ENCODE data around the gene PIK3C2B. TPM values are rescaled to one million over a fixed set of nuclear protein-coding genes. Genes with fewer than 3 reads are reported as not detected.

PIK3C2B gene
- total RNA-seq, 2 experiments from 2014 or later: 38.2 to 44.0 TPM

GRCh38 chr1:204468766-204469302 is 25.8 kb downstream of the PIK3C2B start:
- DNase-seq: no peak
- Mint-ChIP-seq H3K4me3 (no peak overlapping the region), H3K27me3 (no peaks in the 10 kb centered on the region), H3K36me3 (ENCODE audit: low read depth) (peaks cover 27% of the 10 kb centered on the region), H3K9me3 (ENCODE audit: low read depth) (no peaks in the 10 kb centered on the region), H3K4me1 (peaks cover 27% of the 10 kb centered on the region), H3K27ac (no peak overlapping the region)
- intact Hi-C loops (cut with DNase I, micrococcal nuclease): no loop called here
- ChIA-PET CTCF (no interaction called here), POLR2A (no interaction called here)
- no peak for ATAC-seq

- Mint-ChIP-seq H3K27me3 (no peaks in the 10 kb centered on the region), H3K4me1 (peaks cover 34% of the 10 kb centered on the region), H3K27ac (no peak overlapping the region), H3K9me3 (ENCODE audit: low read depth) (no peaks in the 10 kb centered on the region), H3K4me3 (no peak overlapping the region), H3K36me3 (ENCODE audit: low read depth) (peaks cover 28% of the 10 kb centered on the region)
- intact Hi-C loops (cut with DNase I, micrococcal nuclease): no loop called here
- DNase-seq (no peak), ATAC-seq (no peak)
- ChIA-PET POLR2A (no interaction called here), CTCF (interaction anchor here (1.6 to 2.1 kb wide), 2 partner anchors 35 to 37 kb away, joined by 5 to 6 read pairs; no protein-coding TSS in a partner anchor)
These were observed 26.4 kb downstream of the PIK3C2B start for GRCh38 chr1:204468206-204468605.

- H3K4me1 Mint-ChIP-seq: peaks cover 48% of the 10 kb centered on the region
- H3K36me3 Mint-ChIP-seq (ENCODE audit: low read depth): peaks cover 30% of the 10 kb centered on the region
These were observed 27.9 kb downstream of the PIK3C2B start for GRCh38 chr1:204466416-204467405.

GRCh38 chr1:204465546-204466415 is 28.8 kb downstream of the PIK3C2B start:
- Mint-ChIP-seq H3K9me3 (ENCODE audit: low read depth) (no peaks in the 10 kb centered on the region), H3K4me3 (no peak overlapping the region), H3K27me3 (no peaks in the 10 kb centered on the region), H3K36me3 (ENCODE audit: low read depth) (peaks cover 38% of the 10 kb centered on the region), H3K27ac (peak overlapping the region; percentile 72), H3K4me1 (peaks cover 57% of the 10 kb centered on the region)
- ATAC-seq (no peak), DNase-seq (no peak)
- intact Hi-C loops (cut with DNase I, micrococcal nuclease): no loop called here
- POLR2A ChIA-PET: interaction anchor here (1.5 kb wide), 1 partner anchor 13 kb away, joined by 4 read pairs; no protein-coding TSS in a partner anchor
- CTCF ChIA-PET: interaction anchor here (0.6 to 2.1 kb wide), 9 partner anchors 9 to 233 kb away, joined by 3 to 7 read pairs (median 5); partner anchors contain the start of gene PIK3C2B

More at GRCh38 chr1:204466416-204467405, 27.9 kb downstream of the PIK3C2B start:
- DNase-seq (no peak), ATAC-seq (no peak)
- intact Hi-C loops (cut with DNase I, micrococcal nuclease): no loop called here
- Mint-ChIP-seq H3K4me3 (no peak overlapping the region), H3K9me3 (ENCODE audit: low read depth) (no peaks in the 10 kb centered on the region), H3K27me3 (no peaks in the 10 kb centered on the region), H3K27ac (no peak overlapping the region)
- ChIA-PET CTCF (interaction anchor here (0.6 to 2.1 kb wide), 10 partner anchors 9 to 234 kb away, joined by 3 to 7 read pairs (median 4); partner anchors contain the start of gene PIK3C2B), POLR2A (interaction anchor here (0.6 to 1.5 kb wide), 2 partner anchors 12 to 81 kb away, joined by 3 to 4 read pairs; no protein-coding TSS in a partner anchor)

DNA sequence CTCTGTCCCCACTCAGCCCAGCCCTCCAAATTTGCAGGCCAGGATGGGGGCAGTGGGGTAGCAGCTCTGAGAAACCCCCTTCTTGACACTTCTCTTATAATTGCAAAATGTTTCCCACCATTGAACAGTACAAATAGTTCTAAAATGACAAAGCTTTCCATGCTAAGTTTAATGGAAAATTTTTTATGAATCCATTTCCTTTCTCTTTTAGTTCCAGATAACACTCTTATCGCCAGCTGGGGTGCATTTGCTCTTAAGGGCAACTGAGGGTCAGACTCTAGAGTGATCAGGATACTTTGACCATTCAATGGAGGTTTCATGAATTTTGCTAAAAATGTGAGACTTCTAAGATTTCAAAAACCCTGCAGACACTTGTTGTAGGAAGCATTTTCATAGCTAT is 29.9 kb downstream of the PIK3C2B start:
- no peak overlapping the region for H3K4me3 Mint-ChIP-seq
- H3K27me3 Mint-ChIP-seq: no peaks in the 10 kb centered on the region
- H3K4me1 Mint-ChIP-seq: peaks cover 65% of the 10 kb centered on the region
- ATAC-seq (peak; percentile 8), DNase-seq (no peak)
- H3K27ac Mint-ChIP-seq: peak overlapping the region; percentile 72
- CTCF ChIA-PET: interaction anchor here (0.7 to 1.8 kb wide), 5 partner anchors 26 to 289 kb away, joined by 4 to 6 read pairs (median 5); partner anchors contain the start of gene PIK3C2B
- intact Hi-C loops (cut with DNase I, micrococcal nuclease): loop anchor here in 1 of 2 experiments (1.0 kb wide), 1 partner anchor 11 kb away; no protein-coding TSS in a partner anchor
- peaks cover 42% of the 10 kb centered on the region for H3K36me3 Mint-ChIP-seq (ENCODE audit: low read depth)
- H3K9me3 Mint-ChIP-seq (ENCODE audit: low read depth): no peaks in the 10 kb centered on the region
- POLR2A ChIA-PET: no interaction called here

DNA sequence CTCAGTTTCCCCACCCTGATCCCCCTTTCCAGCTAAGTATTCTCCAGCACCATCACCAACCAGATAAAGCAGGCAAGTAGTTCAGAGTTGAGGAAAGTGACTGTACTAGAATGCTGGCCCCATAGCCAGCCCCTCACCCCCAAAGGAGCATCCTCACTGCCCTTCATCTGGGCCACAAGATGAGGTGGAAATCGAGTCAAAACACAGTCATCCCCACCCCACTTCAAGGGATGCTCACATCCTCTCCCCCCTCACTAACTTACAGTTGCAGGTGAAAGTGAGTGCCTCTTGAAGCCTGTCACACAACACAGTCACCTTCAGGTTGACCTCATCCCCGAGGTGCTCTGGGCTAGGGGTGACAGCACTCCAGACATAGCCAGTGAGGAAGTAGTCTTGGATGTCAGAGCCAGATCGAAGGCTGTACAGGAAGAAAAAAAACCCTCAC is 30.4 kb downstream of the PIK3C2B start:
- Mint-ChIP-seq H3K9me3 (ENCODE audit: low read depth) (no peaks in the 10 kb centered on the region), H3K27ac (peak overlapping the region; percentile 72), H3K27me3 (no peaks in the 10 kb centered on the region), H3K36me3 (ENCODE audit: low read depth) (peaks cover 42% of the 10 kb centered on the region), H3K4me1 (peaks cover 65% of the 10 kb centered on the region), H3K4me3 (no peak overlapping the region)
- ChIA-PET CTCF (interaction anchor here (0.7 to 1.5 kb wide), 3 partner anchors 17 to 289 kb away, joined by 3 to 5 read pairs (median 4); no protein-coding TSS in a partner anchor), POLR2A (no interaction called here)
- intact Hi-C loops (cut with DNase I, micrococcal nuclease): loop anchor here in 1 of 2 experiments (1.0 kb wide), 1 partner anchor 11 kb away; no protein-coding TSS in a partner anchor
- DNase-seq (peak; percentile 58), ATAC-seq (peak; percentile 90)

- ChIA-PET POLR2A (no interaction called here), CTCF (interaction anchor here (0.9 to 1.6 kb wide), 5 partner anchors 16 to 1998 kb away, joined by 3 to 7 read pairs (median 4); no protein-coding TSS in a partner anchor)
- Mint-ChIP-seq H3K36me3 (ENCODE audit: low read depth) (peaks cover 41% of the 10 kb centered on the region), H3K4me3 (no peak overlapping the region), H3K9me3 (ENCODE audit: low read depth) (no peaks in the 10 kb centered on the region), H3K4me1 (peaks cover 65% of the 10 kb centered on the region), H3K27ac (no peak overlapping the region), H3K27me3 (no peaks in the 10 kb centered on the region)
- ATAC-seq (no peak), DNase-seq (no peak)
- intact Hi-C loops (cut with DNase I, micrococcal nuclease): loop anchor here in 1 of 2 experiments (1.0 kb wide), 1 partner anchor 10 kb away; no protein-coding TSS in a partner anchor
These were observed 31.2 kb downstream of the PIK3C2B start for GRCh38 chr1:204463125-204464060.

GRCh38 chr1:204462229-204462561 is 32.4 kb downstream of the PIK3C2B start:
- ChIA-PET CTCF (interaction anchor here (0.6 to 1.6 kb wide), 6 partner anchors 9 to 64 kb away, joined by 3 to 7 read pairs (median 4); partner anchors contain the start of gene PIK3C2B), POLR2A (interaction anchor here (0.5 kb wide), 1 partner anchor 15 kb away, joined by 3 read pairs; no protein-coding TSS in a partner anchor)
- no peaks in the 10 kb centered on the region for H3K9me3 Mint-ChIP-seq (ENCODE audit: low read depth)
- H3K4me3 Mint-ChIP-seq: no peak overlapping the region
- H3K36me3 Mint-ChIP-seq (ENCODE audit: low read depth): peaks cover 38% of the 10 kb centered on the region
- intact Hi-C loops (cut with DNase I, micrococcal nuclease): no loop called here
- no peak for DNase-seq
- peak overlapping the region; percentile 55 for H3K27ac Mint-ChIP-seq
- no peak for ATAC-seq
- peaks cover 65% of the 10 kb centered on the region for H3K4me1 Mint-ChIP-seq
- H3K27me3 Mint-ChIP-seq: no peaks in the 10 kb centered on the region

GRCh38 chr1:204461331-204462228 is 33.0 kb downstream of the PIK3C2B start:
- no peaks in the 10 kb centered on the region for H3K9me3 Mint-ChIP-seq (ENCODE audit: low read depth)
- no peaks in the 10 kb centered on the region for H3K27me3 Mint-ChIP-seq
- no peak for ATAC-seq
- H3K27ac Mint-ChIP-seq: peak overlapping the region; percentile 82
- ChIA-PET POLR2A (interaction anchor here (0.5 to 0.6 kb wide), 2 partner anchors 14 to 25 kb away, joined by 3 read pairs; no protein-coding TSS in a partner anchor), CTCF (interaction anchor here (0.7 to 1.3 kb wide), 4 partner anchors 8 to 251 kb away, joined by 3 to 5 read pairs (median 4); partner anchors contain the start of gene PIK3C2B)
- intact Hi-C loops (cut with DNase I, micrococcal nuclease): no loop called here
- H3K4me3 Mint-ChIP-seq: no peak overlapping the region
- no peak for DNase-seq
- peaks cover 38% of the 10 kb centered on the region for H3K36me3 Mint-ChIP-seq (ENCODE audit: low read depth)
- peaks cover 65% of the 10 kb centered on the region for H3K4me1 Mint-ChIP-seq

Data from activated CD4-positive, alpha-beta T cell treated with anti-CD3 and anti-CD28 coated beads for 36 hours (primary cell).